HepG2 (cell line): ENCODE measurements around the gene PLEKHH3. TPM values are rescaled to one million over a fixed set of nuclear protein-coding genes. Genes with fewer than 3 reads are reported as not detected.

Source experiments
- CEBPG ChIP-seq: IDR thresholded peaks from 2 replicates; pipeline ENCODE4 v1.6.1; 2016
- CENPX ChIP-seq: sonication (generic); formaldehyde crosslinking; IDR thresholded peaks from 2 replicates; pipeline ENCODE4 v1.9.0; 2021; ENCODE audit warnings: mild to moderate bottlenecking, missing genetic modification reagents, moderate library complexity
- JDP2 ChIP-seq: sonication (generic); formaldehyde crosslinking; IDR thresholded peaks from 2 replicates; pipeline ENCODE4 v1.8.1; 2022; ENCODE audit warnings: missing genetic modification reagents, borderline replicate concordance
- MYNN ChIP-seq: sonication (generic); formaldehyde crosslinking; IDR thresholded peaks from 2 replicates; pipeline ENCODE4 v1.4.0; 2020; ENCODE audit warnings: mild to moderate bottlenecking, low read depth, missing genetic modification reagents
- NFKB2 ChIP-seq: sonication (generic); formaldehyde crosslinking; IDR thresholded peaks from 2 replicates; pipeline ENCODE4 v1.4.0; 2020; ENCODE audit warnings: missing genetic modification reagents, borderline replicate concordance
- POLR2G ChIP-seq: fragments of 200-400 bp; formaldehyde crosslinking; IDR thresholded peaks from 2 replicates; pipeline ENCODE4 v1.6.1; 2018; ENCODE audit warnings: mild to moderate bottlenecking, low read depth, low read length, moderate library complexity
- RAD21 ChIP-seq: fragments of 450-650 bp; formaldehyde crosslinking; IDR thresholded peaks from 2 replicates; pipeline ENCODE4 v1.5.0; 2020; ENCODE audit warnings: mild to moderate bottlenecking
- THAP8 ChIP-seq: sonication (generic); formaldehyde crosslinking; IDR thresholded peaks from 2 replicates; pipeline ENCODE4 v1.5.1; 2020; ENCODE audit warnings: missing genetic modification reagents, mild to moderate bottlenecking, borderline replicate concordance
- ZBTB10 ChIP-seq: sonication (generic); formaldehyde crosslinking; IDR thresholded peaks from 2 replicates; pipeline ENCODE4 v1.4.0; 2020; ENCODE audit warnings: missing genetic modification reagents, borderline replicate concordance
- ZFP62 ChIP-seq: sonication (generic); formaldehyde crosslinking; IDR thresholded peaks from 2 replicates; pipeline ENCODE4 v1.4.0; 2020; ENCODE audit warnings: missing genetic modification reagents
- ZGPAT ChIP-seq: IDR thresholded peaks from 2 replicates; pipeline ENCODE4 v1.6.1; 2016; ENCODE audit warnings: mild to moderate bottlenecking
- ZNF143 ChIP-seq: sonication (generic); formaldehyde crosslinking; IDR thresholded peaks from 2 replicates; pipeline ENCODE4 v1.4.0; 2020; ENCODE audit warnings: missing genetic modification reagents
- ZNF354B ChIP-seq: sonication (generic); formaldehyde crosslinking; IDR thresholded peaks from 2 replicates; pipeline ENCODE4 v1.8.0; 2022; ENCODE audit warnings: mild to moderate bottlenecking, missing genetic modification reagents
- ZNF619 ChIP-seq: sonication (generic); formaldehyde crosslinking; IDR thresholded peaks from 2 replicates; pipeline ENCODE4 v1.4.0; 2020; ENCODE audit warnings: mild to moderate bottlenecking, missing genetic modification reagents
- ZNF652 ChIP-seq: IDR thresholded peaks from 2 replicates; pipeline ENCODE4 v1.6.1; 2016; ENCODE audit warnings: low read depth, borderline replicate concordance
- ZNF713 ChIP-seq: sonication (generic); formaldehyde crosslinking; IDR thresholded peaks from 2 replicates; pipeline ENCODE4 v1.4.0; 2020; ENCODE audit warnings: mild to moderate bottlenecking, missing genetic modification reagents
- ZNF749 ChIP-seq: sonication (generic); formaldehyde crosslinking; IDR thresholded peaks from 2 replicates; pipeline ENCODE4 v1.8.0; 2022; ENCODE audit warnings: mild to moderate bottlenecking, missing genetic modification reagents, moderate library complexity, borderline replicate concordance
- polyA plus RNA-seq, 8 experiments: library from polyadenylated mRNA; depleted of rRNA in 3 of 8; stranded (reverse) in 7 of 8; unstranded in 1 of 8; fragments of >200 nt; fragmentation: Illumina TruSeq in 4 of 8; extraction: Trizol in 4 of 8; gene quantifications; 2 replicates each; pipeline versions ENCODE4 v1.2.1 to v1.2.3, GENCODE V29; 2011 to 2016; ENCODE audit warnings: low read depth in 4 of 8, missing spikeins in 1 of 8, mixed read lengths in 1 of 8; ENCODE audit not compliant: insufficient read depth in 1 of 8
- total RNA-seq, 5 experiments: library from RNA; depleted of rRNA; stranded (reverse); fragments of >200 nt; fragmentation: Illumina TruSeq; extraction: Trizol; gene quantifications; 2 replicates each; pipeline ENCODE4 v1.2.3, GENCODE V29; 2016; ENCODE audit warnings: low read depth in 1 of 5
- TF ChIP-seq, protein P1 (sequence below): sonication (generic); formaldehyde crosslinking; IDR thresholded peaks from 2 replicates; pipeline ENCODE4 v1.5.0; 2020; ENCODE audit warnings: missing genetic modification reagents
- TF ChIP-seq, protein P2 (sequence below): sonication (generic); formaldehyde crosslinking; IDR thresholded peaks from 2 replicates; pipeline ENCODE4 v1.5.1; 2020; ENCODE audit warnings: mild to moderate bottlenecking, moderate library complexity, missing genetic modification reagents

PLEKHH3 gene
- total and polyA plus RNA-seq, 2 of the 13 experiments (the other 11 are each of a cell fraction or from before 2014, with no cell fraction given) = 6.0 to 19.9 TPM

DNA sequence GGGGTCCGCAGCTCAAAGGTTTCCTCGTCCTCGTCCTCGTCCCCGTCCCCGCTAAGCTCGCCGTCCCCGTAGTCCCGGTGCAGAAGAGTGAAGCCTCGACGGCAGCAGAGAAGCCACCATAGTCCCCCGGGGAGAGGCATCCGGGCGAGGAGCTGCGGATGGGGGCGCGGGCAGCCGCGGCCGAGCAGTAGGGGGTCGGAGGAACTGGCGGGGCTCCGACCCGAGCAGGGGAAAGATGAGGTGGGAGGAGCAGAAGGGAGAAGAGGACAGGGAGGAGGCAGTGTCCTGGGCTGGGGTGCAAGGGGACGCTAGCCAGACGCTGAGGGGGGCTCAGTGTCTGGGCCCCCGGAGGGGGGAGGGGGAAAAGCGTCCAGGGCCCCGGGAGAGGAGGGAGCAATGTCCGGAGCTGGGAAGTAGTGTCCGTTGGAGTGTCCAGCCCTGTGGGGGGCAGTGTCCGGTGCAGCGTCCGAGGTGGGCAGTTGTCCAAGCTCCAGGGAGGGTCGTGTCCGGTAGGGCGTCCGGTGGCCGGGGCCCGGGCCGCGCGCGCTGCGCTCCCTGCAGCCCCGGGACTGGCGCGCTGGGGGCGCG lies at the start of gene PLEKHH3 (continued):
- TF ChIP-seq JDP2 (CRISPR knock-in tag) = no peak
- TF ChIP-seq CEBPG (CRISPR knock-in tag) = no peak
- TF ChIP-seq ZNF143 = no peak
- no peak for TF ChIP-seq ZNF713 (CRISPR knock-in tag)
- TF ChIP-seq ZNF619 = no peak
- no peak for TF ChIP-seq CENPX
- TF ChIP-seq ZNF652 (CRISPR knock-in tag) = peak; percentile 26; the same call in 1 of the 2 replicates
- TF ChIP-seq RAD21 (CRISPR knock-in tag) = peak; percentile 46
- TF ChIP-seq ZBTB10 (CRISPR knock-in tag) = peak; percentile 61; the same call in 1 of the 2 replicates
- peak; percentile 60; the same call in 1 of the 2 replicates for TF ChIP-seq NFKB2 (CRISPR knock-in tag)
- no peak; the same call in 1 of the 2 replicates for TF ChIP-seq ZGPAT (CRISPR knock-in tag)
- TF ChIP-seq ZNF749 (CRISPR knock-in tag) = peak; percentile 51; the same call in 1 of the 2 replicates
- no peak for TF ChIP-seq ZNF354B (CRISPR knock-in tag)
- TF ChIP-seq, protein P1, sequence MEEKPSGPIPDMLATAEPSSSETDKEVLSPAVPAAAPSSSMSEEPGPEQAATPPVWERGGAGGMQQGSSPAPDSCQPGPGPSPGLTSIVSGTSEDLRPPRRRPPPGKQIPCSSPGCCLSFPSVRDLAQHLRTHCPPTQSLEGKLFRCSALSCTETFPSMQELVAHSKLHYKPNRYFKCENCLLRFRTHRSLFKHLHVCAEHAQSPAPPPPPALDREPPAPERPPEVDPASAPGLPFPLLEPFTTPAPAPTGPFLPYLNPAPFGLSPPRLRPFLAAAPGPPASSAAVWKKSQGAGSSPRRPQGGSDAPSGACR (CRISPR knock-in tag) = 0 out of 2 replicates have a peak, but pooled peaks have one; percentile 65
- peak; percentile 78 for TF ChIP-seq POLR2G
- TF ChIP-seq MYNN = no peak
- TF ChIP-seq, protein P2, sequence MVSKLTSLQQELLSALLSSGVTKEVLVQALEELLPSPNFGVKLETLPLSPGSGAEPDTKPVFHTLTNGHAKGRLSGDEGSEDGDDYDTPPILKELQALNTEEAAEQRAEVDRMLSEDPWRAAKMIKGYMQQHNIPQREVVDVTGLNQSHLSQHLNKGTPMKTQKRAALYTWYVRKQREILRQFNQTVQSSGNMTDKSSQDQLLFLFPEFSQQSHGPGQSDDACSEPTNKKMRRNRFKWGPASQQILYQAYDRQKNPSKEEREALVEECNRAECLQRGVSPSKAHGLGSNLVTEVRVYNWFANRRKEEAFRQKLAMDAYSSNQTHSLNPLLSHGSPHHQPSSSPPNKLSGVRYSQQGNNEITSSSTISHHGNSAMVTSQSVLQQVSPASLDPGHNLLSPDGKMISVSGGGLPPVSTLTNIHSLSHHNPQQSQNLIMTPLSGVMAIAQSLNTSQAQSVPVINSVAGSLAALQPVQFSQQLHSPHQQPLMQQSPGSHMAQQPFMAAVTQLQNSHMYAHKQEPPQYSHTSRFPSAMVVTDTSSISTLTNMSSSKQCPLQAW (CRISPR knock-in tag) = 0 out of 2 replicates have a peak, but pooled peaks have one; percentile 63
- 0 out of 2 replicates have a peak, but pooled peaks have one; percentile 81 for TF ChIP-seq THAP8 (CRISPR knock-in tag)
- TF ChIP-seq ZFP62 (CRISPR knock-in tag) = no peak
